WI38 (cell line): ENCODE measurements around the gene GSE1.

Source experiments
- H3K4me3 ChIP-seq: 2 replicates; pipeline ENCODE4 v1.5.1; 2011; ENCODE audit warnings: low read depth, mild to moderate bottlenecking, control low read depth, low read length
- TF ChIP-seq, protein P1 (sequence below): IDR thresholded peaks from 2 replicates; pipeline ENCODE4 v1.5.1; 2012; ENCODE audit warnings: low read depth, mild to moderate bottlenecking, control low read depth, low read length

GSE1 gene

DNA sequence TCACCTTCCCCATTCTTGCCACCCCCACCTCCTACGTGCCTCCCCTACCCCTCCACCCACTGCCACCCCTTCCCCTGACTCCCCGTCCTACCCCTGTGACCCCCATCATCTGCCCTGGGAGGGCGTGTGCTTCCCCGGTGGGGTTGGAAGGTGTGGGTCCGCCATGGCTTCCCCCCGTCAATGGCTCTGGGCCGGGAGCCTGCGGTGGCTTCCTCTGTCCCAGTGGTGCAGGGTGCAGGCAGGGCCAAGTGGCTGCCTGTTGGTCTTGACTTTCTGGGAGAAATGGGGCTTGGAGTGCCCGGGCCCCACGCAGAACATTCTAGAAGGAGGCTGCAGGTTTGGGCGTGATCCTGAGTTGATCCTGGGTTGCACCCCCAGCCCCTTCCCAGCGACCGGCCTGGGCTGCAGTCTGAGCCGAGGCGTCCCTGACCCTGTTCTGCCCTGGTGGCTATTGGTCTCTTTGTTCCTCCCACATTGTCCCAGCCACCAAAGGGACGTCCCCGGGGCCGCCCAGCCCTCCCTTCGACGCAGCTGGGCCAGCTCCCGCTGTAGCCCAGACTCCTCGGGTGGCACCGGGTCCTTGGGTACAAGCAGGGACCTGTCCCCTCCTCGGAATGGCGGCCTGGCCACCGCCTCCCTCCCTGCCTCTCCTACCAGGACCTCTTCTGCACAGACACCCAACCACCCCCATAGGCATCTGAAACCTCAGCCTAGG, 25.7 kb downstream of the GSE1 start:
- H3K4me3 ChIP-seq, result no peak overlapping the region
- TF ChIP-seq, protein P1, sequence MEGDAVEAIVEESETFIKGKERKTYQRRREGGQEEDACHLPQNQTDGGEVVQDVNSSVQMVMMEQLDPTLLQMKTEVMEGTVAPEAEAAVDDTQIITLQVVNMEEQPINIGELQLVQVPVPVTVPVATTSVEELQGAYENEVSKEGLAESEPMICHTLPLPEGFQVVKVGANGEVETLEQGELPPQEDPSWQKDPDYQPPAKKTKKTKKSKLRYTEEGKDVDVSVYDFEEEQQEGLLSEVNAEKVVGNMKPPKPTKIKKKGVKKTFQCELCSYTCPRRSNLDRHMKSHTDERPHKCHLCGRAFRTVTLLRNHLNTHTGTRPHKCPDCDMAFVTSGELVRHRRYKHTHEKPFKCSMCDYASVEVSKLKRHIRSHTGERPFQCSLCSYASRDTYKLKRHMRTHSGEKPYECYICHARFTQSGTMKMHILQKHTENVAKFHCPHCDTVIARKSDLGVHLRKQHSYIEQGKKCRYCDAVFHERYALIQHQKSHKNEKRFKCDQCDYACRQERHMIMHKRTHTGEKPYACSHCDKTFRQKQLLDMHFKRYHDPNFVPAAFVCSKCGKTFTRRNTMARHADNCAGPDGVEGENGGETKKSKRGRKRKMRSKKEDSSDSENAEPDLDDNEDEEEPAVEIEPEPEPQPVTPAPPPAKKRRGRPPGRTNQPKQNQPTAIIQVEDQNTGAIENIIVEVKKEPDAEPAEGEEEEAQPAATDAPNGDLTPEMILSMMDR, result no peak

DNA sequence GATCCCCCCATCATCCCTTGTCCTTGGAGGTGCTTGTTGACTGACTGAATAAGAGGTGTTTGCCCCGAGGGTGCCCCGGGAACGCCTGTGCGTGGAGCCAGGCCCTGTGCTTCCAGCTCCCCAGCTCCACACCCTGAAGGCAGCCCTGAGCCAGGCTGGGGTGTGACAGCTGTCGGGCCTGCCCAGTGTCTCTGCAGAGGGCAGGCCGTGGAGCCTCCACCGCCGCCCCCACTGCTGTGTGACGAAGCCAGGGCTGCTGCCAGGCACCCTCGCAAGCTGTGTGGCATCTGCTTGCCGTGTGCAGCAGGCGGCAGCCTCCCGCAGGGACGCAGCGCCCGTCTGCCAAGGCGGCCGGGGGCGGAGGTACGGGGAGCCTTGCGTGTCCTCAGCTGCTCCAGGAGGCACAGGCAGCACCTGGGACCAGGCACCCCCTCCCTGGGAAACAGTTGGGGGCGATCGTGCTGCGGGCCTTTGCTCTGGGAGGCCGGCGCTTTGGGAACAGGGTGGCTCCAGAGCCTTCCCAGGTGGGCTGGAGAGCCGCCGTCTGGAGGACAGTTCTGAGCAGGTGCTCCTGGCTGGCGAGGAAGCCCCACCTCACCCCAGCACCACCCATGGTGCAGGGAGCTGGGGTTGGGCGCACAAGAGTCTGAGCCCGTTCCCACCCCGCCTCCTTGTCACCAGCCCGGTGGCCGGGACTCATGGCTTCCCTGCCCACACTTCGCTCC, 26.6 kb downstream of the GSE1 start:
- TF ChIP-seq, protein P1, result no peak
- H3K4me3 ChIP-seq, result no peak overlapping the region

DNA sequence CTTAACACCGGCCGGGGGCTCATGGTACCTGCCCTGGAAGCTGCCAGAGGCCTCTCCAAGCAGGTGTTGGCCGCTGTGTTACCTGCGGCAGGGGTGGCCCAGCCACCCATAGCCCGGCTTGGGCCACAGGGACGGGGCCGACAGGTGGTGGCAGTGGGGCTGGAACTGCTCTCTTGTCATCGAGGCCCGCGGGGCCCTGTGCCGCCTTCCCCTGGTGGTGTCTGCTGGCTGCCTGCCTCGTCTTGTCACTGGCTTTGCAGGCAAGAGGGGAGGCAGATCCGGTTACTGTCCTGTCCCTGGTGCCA, 27.1 kb downstream of the GSE1 start:
- TF ChIP-seq, protein P1, result no peak
- H3K4me3 ChIP-seq, result no peak overlapping the region

DNA sequence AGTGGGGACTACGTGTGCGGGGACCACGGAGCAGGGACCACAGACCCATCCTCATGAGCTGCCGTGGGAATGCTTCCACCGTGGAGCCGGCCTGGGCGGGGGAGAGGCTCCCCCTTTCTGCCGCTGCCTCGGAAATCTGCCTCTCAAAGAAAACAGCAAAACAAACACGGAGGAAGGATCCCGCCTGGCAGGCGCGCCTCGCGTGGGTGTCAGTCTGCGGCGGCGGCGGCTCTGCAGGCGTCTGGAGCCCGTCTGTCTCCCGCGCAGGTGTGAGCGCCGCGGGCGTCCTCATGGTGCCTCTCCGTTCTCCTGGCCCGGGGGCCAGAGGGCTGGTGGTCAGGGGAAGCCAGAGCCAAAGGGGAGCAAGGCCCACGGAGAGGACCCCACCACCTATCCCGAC, 27.5 kb downstream of the GSE1 start:
- TF ChIP-seq, protein P1, result no peak
- no peak overlapping the region for H3K4me3 ChIP-seq

DNA sequence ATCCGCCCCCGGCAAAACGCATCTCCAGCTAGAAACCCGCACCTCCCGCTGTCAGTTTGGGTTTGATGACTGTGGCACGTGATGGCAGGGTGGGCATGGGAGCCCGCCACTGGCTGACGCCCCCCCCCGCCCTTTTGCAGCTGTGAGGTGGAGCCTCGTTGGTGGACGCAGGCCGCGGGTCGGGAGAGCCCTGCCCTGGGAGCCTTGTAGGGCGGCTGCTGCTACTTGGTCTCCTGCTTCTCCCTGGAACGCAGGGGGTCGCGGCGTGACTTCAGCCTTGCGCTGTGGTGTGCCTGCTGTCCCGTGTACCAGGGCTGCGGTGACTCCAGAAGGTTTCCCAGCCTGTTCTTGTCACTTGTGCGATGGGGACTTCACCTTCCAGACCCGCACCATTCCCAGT, 28.2 kb downstream of the GSE1 start:
- TF ChIP-seq, protein P1, result no peak

DNA sequence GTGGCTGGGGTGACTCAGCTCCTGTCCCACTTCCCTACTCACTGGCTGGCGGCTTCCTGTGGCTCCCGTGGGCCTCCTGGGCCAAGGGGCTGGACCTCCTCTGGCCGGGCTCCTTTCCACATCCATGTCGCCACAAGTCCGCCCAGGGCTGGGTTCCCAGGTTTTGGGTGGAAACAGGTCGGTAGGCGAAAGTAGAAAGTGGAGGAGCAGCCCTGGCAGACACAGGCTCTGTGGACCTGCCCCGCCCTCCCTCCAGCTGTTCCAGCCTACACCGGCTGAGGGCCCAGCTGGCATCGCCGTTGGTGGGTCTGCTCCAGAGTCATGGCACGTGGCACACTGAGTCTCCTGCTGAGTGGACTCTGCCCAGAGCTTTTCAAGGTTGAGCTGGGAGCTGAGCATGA, 28.7 kb downstream of the GSE1 start:
- H3K4me3 ChIP-seq, result no peak overlapping the region
- TF ChIP-seq, protein P1, result no peak

More for the DNA sequence above, 28.2 kb downstream of the GSE1 start:
- H3K4me3 ChIP-seq, result no peak overlapping the region

DNA sequence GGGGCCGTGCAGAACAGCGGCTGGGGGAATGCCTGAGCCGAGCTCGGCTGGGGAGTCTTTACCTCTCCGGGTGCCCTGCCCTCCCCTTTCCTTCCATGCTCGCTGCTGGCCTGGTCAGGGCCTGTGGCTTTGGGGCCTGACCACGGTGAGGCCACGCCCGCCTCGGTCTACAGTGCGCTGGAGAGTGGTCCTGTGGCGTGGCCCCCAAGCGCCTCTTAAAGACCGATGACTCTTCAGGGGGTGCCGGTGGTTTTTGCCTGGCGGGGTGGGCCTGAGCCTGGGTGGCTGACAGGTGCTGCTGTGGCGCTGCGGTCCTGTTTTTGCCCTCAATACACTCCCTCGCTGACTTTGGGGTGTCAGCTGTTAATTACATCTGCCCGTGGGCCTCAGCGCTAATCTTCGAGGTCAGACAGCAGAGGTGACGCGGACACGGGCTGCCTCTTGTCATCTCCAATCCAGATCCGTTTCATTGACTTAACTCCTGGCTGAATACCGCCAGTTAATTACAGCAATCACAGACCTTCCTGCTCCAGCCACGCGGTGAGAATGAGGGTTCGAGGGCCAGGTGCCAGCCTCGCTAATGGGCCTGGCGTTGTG, 29.7 kb downstream of the GSE1 start:
- H3K4me3 ChIP-seq, result no peak overlapping the region
- TF ChIP-seq, protein P1, result no peak
